ENCODE measurements around the gene NR2F6. TPM values are rescaled to one million over a fixed set of nuclear protein-coding genes. Genes with fewer than 3 reads are reported as not detected.

Gene NR2F6
- polyA plus RNA-seq, 1 donor (not counting 4 experiments of a cell fraction or from before 2014, with no cell fraction given) = 12.3 TPM

DNA sequence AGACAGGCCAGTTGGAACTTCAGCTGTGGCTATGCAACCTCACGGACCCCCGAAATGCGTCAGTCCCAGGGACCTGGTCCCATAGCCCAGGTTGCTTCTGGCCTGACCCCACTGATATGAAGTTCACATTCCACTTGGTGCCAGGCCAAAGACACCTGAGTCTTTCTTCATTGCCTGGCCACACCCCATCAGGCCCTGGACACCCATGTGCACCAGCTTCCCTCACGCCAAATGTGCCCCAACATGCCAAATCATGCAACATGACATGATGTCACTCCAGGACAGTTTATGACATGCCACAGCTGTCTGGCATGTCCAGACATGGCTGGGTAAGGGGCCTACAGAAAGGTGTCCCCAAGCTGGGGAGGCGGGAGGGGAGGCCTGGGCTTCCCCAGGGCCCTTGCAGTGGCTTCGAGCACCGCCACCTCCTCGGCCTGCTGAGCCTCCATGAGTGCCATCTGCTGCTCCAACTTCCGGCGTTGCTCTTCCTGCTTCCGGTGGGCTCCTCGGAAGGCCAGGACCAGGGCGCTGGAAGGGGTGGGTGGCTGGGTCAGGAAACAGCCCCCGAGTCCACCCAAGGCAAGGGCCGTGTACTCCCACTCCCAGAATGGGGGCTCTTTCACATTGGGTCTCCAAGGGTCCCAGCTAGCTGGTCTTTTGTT lies 4.3 kb upstream of the NR2F6 start:
- H3K9me1 ChIP-seq (ENCODE audit: control insufficient read depth, extremely low read depth, insufficient read depth, low read length) = no peaks in the 10 kb centered on the region
- no peaks in the 10 kb centered on the region for H3K9me3 ChIP-seq (ENCODE audit: control insufficient read depth, low read depth, low read length)
- dilution Hi-C loops (cut with MboI; ENCODE audit: extremely low pct_ligation_motif_present, low sequenced_read_pairs) = no loop called here
- TF ChIP-seq EZH2 (IDR thresholded peaks at IDR 0.05; ENCODE audit: low read length) = no peak
- TF ChIP-seq, protein P1, sequence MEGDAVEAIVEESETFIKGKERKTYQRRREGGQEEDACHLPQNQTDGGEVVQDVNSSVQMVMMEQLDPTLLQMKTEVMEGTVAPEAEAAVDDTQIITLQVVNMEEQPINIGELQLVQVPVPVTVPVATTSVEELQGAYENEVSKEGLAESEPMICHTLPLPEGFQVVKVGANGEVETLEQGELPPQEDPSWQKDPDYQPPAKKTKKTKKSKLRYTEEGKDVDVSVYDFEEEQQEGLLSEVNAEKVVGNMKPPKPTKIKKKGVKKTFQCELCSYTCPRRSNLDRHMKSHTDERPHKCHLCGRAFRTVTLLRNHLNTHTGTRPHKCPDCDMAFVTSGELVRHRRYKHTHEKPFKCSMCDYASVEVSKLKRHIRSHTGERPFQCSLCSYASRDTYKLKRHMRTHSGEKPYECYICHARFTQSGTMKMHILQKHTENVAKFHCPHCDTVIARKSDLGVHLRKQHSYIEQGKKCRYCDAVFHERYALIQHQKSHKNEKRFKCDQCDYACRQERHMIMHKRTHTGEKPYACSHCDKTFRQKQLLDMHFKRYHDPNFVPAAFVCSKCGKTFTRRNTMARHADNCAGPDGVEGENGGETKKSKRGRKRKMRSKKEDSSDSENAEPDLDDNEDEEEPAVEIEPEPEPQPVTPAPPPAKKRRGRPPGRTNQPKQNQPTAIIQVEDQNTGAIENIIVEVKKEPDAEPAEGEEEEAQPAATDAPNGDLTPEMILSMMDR (optimal IDR thresholded peaks at IDR 0.05 in 1 of 3, IDR thresholded peaks at IDR 0.05 in 1 of 3, conservative IDR thresholded peaks at IDR 0.05 in 1 of 3; ENCODE audit: extremely low read depth in 1 of 3, insufficient read depth in 2 of 3, low read length in 3 of 3) = no peak
- H3K9ac ChIP-seq (ENCODE audit: control insufficient read depth, extremely low read depth, insufficient read depth, low read length) = no peak overlapping the region
- H3K4me3 ChIP-seq (ENCODE audit: control insufficient read depth in 2 of 3, extremely low read depth in 1 of 3, insufficient read depth in 2 of 3, low read depth in 1 of 3, low read length in 3 of 3) = no peak overlapping the region
- H3K36me3 ChIP-seq (ENCODE audit: control insufficient read depth in 2 of 2, extremely low read depth in 1 of 2, insufficient read depth in 2 of 2, low read length in 2 of 2) = no peaks in the 10 kb centered on the region
- no peaks in the 10 kb centered on the region for H4K20me1 ChIP-seq (ENCODE audit: control insufficient read depth, extremely low read depth, insufficient read depth, low read length)
- H2AFZ ChIP-seq (ENCODE audit: control insufficient read depth, low read length) = no peak overlapping the region
- FAIRE-seq = no peak
- peak; percentile 70 for DNase-seq (ENCODE audit: low read depth, low spot score)
- H3K79me2 ChIP-seq (ENCODE audit: control insufficient read depth, insufficient read depth, low read length) = peaks cover under 1% of the 10 kb centered on the region
- H3K4me2 ChIP-seq (ENCODE audit: control insufficient read depth, extremely low read depth, insufficient read depth, low read depth, low read length) = no peak overlapping the region
- H3K27ac ChIP-seq (ENCODE audit: control insufficient read depth, insufficient read depth, low read length) = no peak overlapping the region
- peaks cover 26% of the 10 kb centered on the region for H3K4me1 ChIP-seq (ENCODE audit: control insufficient read depth, extremely low read depth, insufficient read depth, low read length)
- H3K27me3 ChIP-seq (ENCODE audit: control insufficient read depth, extremely low read depth, insufficient read depth, low read length) = no peaks in the 10 kb centered on the region

DNA sequence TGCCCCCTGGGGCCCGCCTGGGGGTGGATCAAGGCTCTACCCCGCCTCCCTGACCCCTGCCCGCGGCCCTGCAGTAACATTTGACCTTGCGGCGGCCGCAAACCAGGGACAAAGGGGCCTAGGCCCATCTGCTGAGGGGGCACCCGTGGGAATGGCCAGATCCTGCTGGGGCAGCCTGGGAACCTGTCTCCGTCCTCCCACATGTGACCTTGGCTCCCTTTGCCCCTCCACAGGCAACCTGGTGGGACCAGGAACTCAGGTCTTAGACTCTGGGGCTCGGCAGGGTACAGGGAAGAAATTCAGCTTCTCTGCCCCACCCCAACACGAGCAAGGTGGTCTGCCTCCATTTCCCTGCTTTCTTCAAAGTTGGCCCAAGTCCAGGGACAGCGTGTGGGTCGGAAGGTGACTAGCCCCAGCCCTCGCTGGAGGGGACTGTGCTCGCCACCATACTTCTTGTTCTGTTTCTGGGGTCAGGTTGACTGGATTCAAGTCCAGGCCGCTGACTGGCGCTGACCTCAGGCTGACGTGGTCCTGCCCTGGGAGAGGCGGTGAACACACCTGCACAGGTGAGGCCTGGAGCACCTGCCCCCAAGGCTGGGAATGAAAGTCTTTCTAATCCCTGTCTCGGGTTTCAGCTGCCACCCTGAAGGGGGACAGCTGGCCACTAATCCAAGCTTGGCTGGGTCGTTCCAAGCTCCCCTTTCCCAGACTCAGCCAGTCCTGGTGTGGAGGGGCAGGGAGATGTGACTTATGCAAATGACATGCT lies 2.5 kb upstream of the NR2F6 start:
- Histone ChIP-seq H3K9me1 (ENCODE audit: control insufficient read depth, extremely low read depth, insufficient read depth, low read length) (no peaks in the 10 kb centered on the region), H3K36me3 (ENCODE audit: control insufficient read depth in 2 of 2, extremely low read depth in 1 of 2, insufficient read depth in 2 of 2, low read length in 2 of 2) (no peaks in the 10 kb centered on the region), H3K9ac (ENCODE audit: control insufficient read depth, extremely low read depth, insufficient read depth, low read length) (no peak overlapping the region), H3K27ac (ENCODE audit: control insufficient read depth, insufficient read depth, low read length) (no peak overlapping the region), H3K79me2 (ENCODE audit: control insufficient read depth, insufficient read depth, low read length) (peaks cover 18% of the 10 kb centered on the region), H3K4me3 (ENCODE audit: control insufficient read depth in 2 of 3, extremely low read depth in 1 of 3, insufficient read depth in 2 of 3, low read depth in 1 of 3, low read length in 3 of 3) (no peak overlapping the region), H3K4me2 (ENCODE audit: control insufficient read depth, extremely low read depth, insufficient read depth, low read depth, low read length) (no peak overlapping the region), H3K4me1 (ENCODE audit: control insufficient read depth, extremely low read depth, insufficient read depth, low read length) (peaks cover 26% of the 10 kb centered on the region), H2AFZ (ENCODE audit: control insufficient read depth, low read length) (no peak overlapping the region), H3K27me3 (ENCODE audit: control insufficient read depth, extremely low read depth, insufficient read depth, low read length) (no peaks in the 10 kb centered on the region), H3K9me3 (ENCODE audit: control insufficient read depth, low read depth, low read length) (no peaks in the 10 kb centered on the region), H4K20me1 (ENCODE audit: control insufficient read depth, extremely low read depth, insufficient read depth, low read length) (no peaks in the 10 kb centered on the region)
- no peak for TF ChIP-seq EZH2 (IDR thresholded peaks at IDR 0.05; ENCODE audit: low read length)
- TF ChIP-seq, protein P1 (optimal IDR thresholded peaks at IDR 0.05 in 1 of 3, IDR thresholded peaks at IDR 0.05 in 1 of 3, conservative IDR thresholded peaks at IDR 0.05 in 1 of 3; ENCODE audit: extremely low read depth in 1 of 3, insufficient read depth in 2 of 3, low read length in 3 of 3) = no peak
- DNase-seq (ENCODE audit: low read depth, low spot score) = peak; percentile 54
- dilution Hi-C loops (cut with MboI; ENCODE audit: extremely low pct_ligation_motif_present, low sequenced_read_pairs) = no loop called here
- no peak for FAIRE-seq

Measured in keratinocyte (primary cell).